ENCODE data around the gene LOXL3.

LOXL3 gene

GRCh38 chr2:74525717-74526648 lies 27.8 kb downstream of the LOXL3 start, which contains the start of gene DQX1:
TSS of gene DQX1 (minus strand) at chr2:74526231. CDS start at chr2:74525729, 502 bp downstream.
- no peak for DNase-seq

GRCh38 chr2:74524955-74525716 lies 28.6 kb downstream of the LOXL3 start:
- no peak for DNase-seq

GRCh38 chr2:74524005-74524404 lies 29.7 kb downstream of the LOXL3 start:
- no peak for DNase-seq

GRCh38 chr2:74522516-74522915 lies 31.2 kb downstream of the LOXL3 start:
- DNase-seq = no peak

- no peak for DNase-seq
Observed at GRCh38 chr2:74516650-74517049, 37.1 kb downstream of the LOXL3 start.

- DNase-seq = peak; percentile 87
Observed at GRCh38 chr2:74515981-74516633, 37.6 kb downstream of the LOXL3 start.

- DNase-seq = no peak
Observed at GRCh38 chr2:74515271-74515980, 38.3 kb downstream of the LOXL3 start.

GRCh38 chr2:74514368-74515270 lies 39.1 kb downstream of the LOXL3 start, which contains the start of gene TLX2:
TSS of gene TLX2 (plus strand) at chr2:74514450. CDS start at chr2:74514807, 357 bp downstream.
- no peak for DNase-seq

GRCh38 chr2:74513605-74514367 lies 40.0 kb downstream of the LOXL3 start:
- DNase-seq = no peak

- DNase-seq = no peak
Observed at GRCh38 chr2:74512744-74513604, 40.8 kb downstream of the LOXL3 start.

- DNase-seq = no peak
Observed at GRCh38 chr2:74511104-74511989, 42.4 kb downstream of the LOXL3 start.

GRCh38 chr2:74510272-74510671 lies 43.5 kb downstream of the LOXL3 start:
- no peak for DNase-seq

GRCh38 chr2:74507926-74508520 lies 45.7 kb downstream of the LOXL3 start:
- DNase-seq = no peak

GRCh38 chr2:74507145-74507925 lies 46.4 kb downstream of the LOXL3 start, which contains the start of gene PCGF1:
TSS of gene PCGF1 (minus strand) at chr2:74507695. CDS start at chr2:74507668, 27 bp downstream.
- DNase-seq = peak; percentile 99

- no peak for DNase-seq
Observed at GRCh38 chr2:74505448-74506246, 48.1 kb downstream of the LOXL3 start.

- DNase-seq = no peak
Observed at GRCh38 chr2:74504591-74504990, 49.2 kb downstream of the LOXL3 start.

Data from femur (tissue), 1 donor.